Measurements from ENCODE around the gene BASP1.

DNA sequence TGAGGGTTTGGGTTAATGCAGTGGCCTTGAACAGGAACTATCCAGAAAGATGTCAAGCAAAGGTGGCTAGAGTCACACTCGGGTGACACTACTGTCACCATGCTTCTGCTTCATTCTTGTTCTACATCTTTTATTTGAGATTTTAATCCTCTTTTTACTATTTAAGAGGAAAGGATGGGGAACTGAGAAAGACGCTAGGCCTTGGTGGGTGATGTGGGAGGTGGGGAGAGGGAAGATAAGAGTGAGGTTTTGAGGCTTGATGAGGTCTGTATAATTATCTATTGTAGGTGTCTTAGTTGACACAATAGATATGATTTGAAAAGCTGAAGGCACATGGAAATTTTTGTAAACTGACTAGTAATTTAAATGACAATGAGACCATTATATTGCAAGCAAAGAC is 3.5 kb upstream of the BASP1 start:
- TF ChIP-seq, protein P1, sequence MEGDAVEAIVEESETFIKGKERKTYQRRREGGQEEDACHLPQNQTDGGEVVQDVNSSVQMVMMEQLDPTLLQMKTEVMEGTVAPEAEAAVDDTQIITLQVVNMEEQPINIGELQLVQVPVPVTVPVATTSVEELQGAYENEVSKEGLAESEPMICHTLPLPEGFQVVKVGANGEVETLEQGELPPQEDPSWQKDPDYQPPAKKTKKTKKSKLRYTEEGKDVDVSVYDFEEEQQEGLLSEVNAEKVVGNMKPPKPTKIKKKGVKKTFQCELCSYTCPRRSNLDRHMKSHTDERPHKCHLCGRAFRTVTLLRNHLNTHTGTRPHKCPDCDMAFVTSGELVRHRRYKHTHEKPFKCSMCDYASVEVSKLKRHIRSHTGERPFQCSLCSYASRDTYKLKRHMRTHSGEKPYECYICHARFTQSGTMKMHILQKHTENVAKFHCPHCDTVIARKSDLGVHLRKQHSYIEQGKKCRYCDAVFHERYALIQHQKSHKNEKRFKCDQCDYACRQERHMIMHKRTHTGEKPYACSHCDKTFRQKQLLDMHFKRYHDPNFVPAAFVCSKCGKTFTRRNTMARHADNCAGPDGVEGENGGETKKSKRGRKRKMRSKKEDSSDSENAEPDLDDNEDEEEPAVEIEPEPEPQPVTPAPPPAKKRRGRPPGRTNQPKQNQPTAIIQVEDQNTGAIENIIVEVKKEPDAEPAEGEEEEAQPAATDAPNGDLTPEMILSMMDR (IDR thresholded peaks at IDR 0.05; ENCODE audit: low read depth, low read length), result no peak
- no peak for TF ChIP-seq POLR2A (IDR thresholded peaks at IDR 0.05; ENCODE audit: extremely low read depth, insufficient read length)
- TF ChIP-seq, protein P2, sequence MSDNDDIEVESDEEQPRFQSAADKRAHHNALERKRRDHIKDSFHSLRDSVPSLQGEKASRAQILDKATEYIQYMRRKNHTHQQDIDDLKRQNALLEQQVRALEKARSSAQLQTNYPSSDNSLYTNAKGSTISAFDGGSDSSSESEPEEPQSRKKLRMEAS (IDR thresholded peaks at IDR 0.05; ENCODE audit: low read depth, low read length), result no peak
